Heart right ventricle (tissue), 16 donors: ENCODE results near the gene METAP1. TPM values are rescaled to one million over a fixed set of nuclear protein-coding genes. Genes with fewer than 3 reads are reported as not detected.

Experiments
- ATAC-seq, 8 donors: fragments of 200-7000 bp; cut with Tn5 transposase; one replicate each; pipeline ENCODE4 v1.9.1; 2020; ENCODE audit warnings: mild to moderate bottlenecking in 8 of 8, moderate library complexity in 8 of 8, moderate number of reproducible peaks in 1 of 8
- DNase-seq, 2 donors: peaks; one replicate each; pipeline ENCODE4 v3.0.0-alpha.2; 2020
- H3K27ac ChIP-seq, 10 donors: fragments of 200-600 bp; sonication (generic) in 2 of 10; one replicate each; pipeline versions ENCODE4 v1.5.0 to v1.8.0; 2020 to 2022; ENCODE audit warnings: mild to moderate bottlenecking in 3 of 10
- H3K27me3 ChIP-seq, 7 donors: fragments of 200-600 bp; one replicate each; pipeline ENCODE4 v1.8.0; 2021 to 2022; ENCODE audit warnings: mild to moderate bottlenecking in 2 of 7
- H3K36me3 ChIP-seq, 9 donors: fragments of 200-600 bp; sonication (generic) in 1 of 9; one replicate each; pipeline versions ENCODE4 v1.5.0 to v1.8.0; 2020 to 2022; ENCODE audit warnings: mild to moderate bottlenecking in 2 of 9
- H3K4me1 ChIP-seq, 9 donors: fragments of 200-600 bp; sonication (generic) in 1 of 9; one replicate each; pipeline versions ENCODE4 v1.5.0 to v1.8.0; 2020 to 2022; ENCODE audit warnings: mild to moderate bottlenecking in 4 of 9
- H3K4me3 ChIP-seq, 10 donors: fragments of 200-600 bp; sonication (generic) in 2 of 10; one replicate each; pipeline versions ENCODE4 v1.5.0 to v1.8.0; 2020 to 2022; ENCODE audit warnings: mild to moderate bottlenecking in 7 of 10, moderate library complexity in 2 of 10
- H3K9me3 ChIP-seq, 11 donors: fragments of 200-600 bp in 10 of 11; sonication (generic) in 2 of 11; one replicate each; pipeline versions ENCODE4 v1.5.0 to v1.8.0; 2013 to 2022; ENCODE audit warnings: mild to moderate bottlenecking in 2 of 11, control low read depth in 1 of 11, moderate library complexity in 1 of 11
- WGBS, 2 donors: extraction: QIAGEN DNeasy Blood & Tissue Kit; methylation state at CpG; one replicate each; pipeline ENCODE4 v1.1.7; 2013; ENCODE audit warnings: inconsistent platforms in 1 of 2; 5-methylcytosine and 5-hydroxymethylcytosine counted together
- intact Hi-C, 10 donors: fragments of 100-400 bp; cut with DNase I; formaldehyde crosslinking; loops; one replicate each; pipeline versions ENCODE4 v1.11.1 to v1.14.2; 2022
- polyA plus RNA-seq, 2 donors: library from polyadenylated mRNA; stranded (reverse); fragments of 200-250 nt; gene quantifications; one replicate each; pipeline ENCODE4 v1.2.3, GENCODE V29; 2013
- total RNA-seq, 10 donors: library from RNA; stranded (reverse); fragmentation: NEBNext Ultra II Directional in 3 of 10; extraction: Animal tissue kit (Norgen Biotek cat#: 25700) in 3 of 10; gene quantifications; one replicate each; pipeline versions ENCODE4 v1.2.1 to v1.2.4, GENCODE V29; 2021 to 2023
- TF ChIP-seq, protein P1 (sequence below), 9 donors: fragments of 200-600 bp; sonication (generic) in 2 of 9; IDR thresholded peaks; one replicate each; pipeline versions ENCODE4 v1.5.0 to v1.8.0; 2021 to 2022; ENCODE audit warnings: antibody characterized with exemption in 9 of 9, mild to moderate bottlenecking in 5 of 9, moderate library complexity in 1 of 9
- donor health status: Arrhythmogenic right ventricular cardiomyopathy.
- donor health status: ischemic (EF 13 %, LVEDD 7.1; RV severe dilation, severe dysfunction).
- donor health status: healthy with polysubstance abuse.
- donor health status: DM: no; HTN: yes; CAD: no.
- donor health status: DM: no; HTN: no; CAD: no.
- donor health status: ischemic (EF 25% LVEDD 6.9; RV normal size, moderate dysfunction).
- donor health status: ischemic (EF 25% LVEDD 5.7; RV mildly dilated, moderate dysfunction).
- donor health status: healthy.
- donor health status: DM: yes; HTN: yes; CAD: no.
- donor health status: Ischemic cardiomyopathy.
- donor health status: ischemic (EF 35%, LVEDD 5.7; RV mildly dilated, moderate dysfunction).
- donor health status: nonischemic (EF 11% LVEDD 7.7; RV severe dilation, severe dysfunction).
- donor health status: DM: yes; HTN: yes; CAD: no.
- donor health status: PGD.
- donor health status: ischemic (EF 29% LVEDD 5.4; RV normal size, mild dysfunction).
- donor health status: nonischemic (EF 23%, LVEDD 6.1; RV moderate dilation, normal function).

The METAP1 gene
- total and polyA plus RNA-seq, 12 donors = 37.7 to 79.7 (median 59.8) TPM

DNA sequence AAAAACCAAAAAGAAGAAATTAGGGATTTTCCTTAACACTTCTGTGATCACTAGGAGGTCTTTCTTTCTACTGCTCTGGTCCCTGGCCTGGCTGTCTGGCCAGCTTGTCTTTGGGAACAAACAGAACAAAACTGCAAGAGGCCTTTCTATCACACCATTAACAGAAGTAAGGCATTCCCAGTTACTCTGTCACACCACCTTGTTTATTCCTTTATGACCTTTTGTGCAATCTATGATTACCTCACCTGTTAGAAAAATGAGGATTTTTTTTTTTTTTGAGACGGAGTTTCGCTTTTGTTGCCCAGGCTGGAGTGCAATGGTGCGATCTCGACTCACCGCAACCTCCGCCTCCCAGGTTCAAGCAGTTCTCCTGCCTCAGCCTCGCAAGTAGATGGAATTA is 3.0 kb downstream of the METAP1 start:
- WGBS, 2 donors = 95 to 97% methylated on average over 7 of the region's 7 CpGs
- H3K27ac ChIP-seq = peak overlapping the region in 1 of 10 donors; percentile 95
- TF ChIP-seq, protein P1, sequence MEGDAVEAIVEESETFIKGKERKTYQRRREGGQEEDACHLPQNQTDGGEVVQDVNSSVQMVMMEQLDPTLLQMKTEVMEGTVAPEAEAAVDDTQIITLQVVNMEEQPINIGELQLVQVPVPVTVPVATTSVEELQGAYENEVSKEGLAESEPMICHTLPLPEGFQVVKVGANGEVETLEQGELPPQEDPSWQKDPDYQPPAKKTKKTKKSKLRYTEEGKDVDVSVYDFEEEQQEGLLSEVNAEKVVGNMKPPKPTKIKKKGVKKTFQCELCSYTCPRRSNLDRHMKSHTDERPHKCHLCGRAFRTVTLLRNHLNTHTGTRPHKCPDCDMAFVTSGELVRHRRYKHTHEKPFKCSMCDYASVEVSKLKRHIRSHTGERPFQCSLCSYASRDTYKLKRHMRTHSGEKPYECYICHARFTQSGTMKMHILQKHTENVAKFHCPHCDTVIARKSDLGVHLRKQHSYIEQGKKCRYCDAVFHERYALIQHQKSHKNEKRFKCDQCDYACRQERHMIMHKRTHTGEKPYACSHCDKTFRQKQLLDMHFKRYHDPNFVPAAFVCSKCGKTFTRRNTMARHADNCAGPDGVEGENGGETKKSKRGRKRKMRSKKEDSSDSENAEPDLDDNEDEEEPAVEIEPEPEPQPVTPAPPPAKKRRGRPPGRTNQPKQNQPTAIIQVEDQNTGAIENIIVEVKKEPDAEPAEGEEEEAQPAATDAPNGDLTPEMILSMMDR (IDR thresholded peaks at IDR 0.05) = no peak
- no peak for ATAC-seq
- H3K9me3 ChIP-seq = no peaks in the 10 kb centered on the region
- no peaks in the 10 kb centered on the region for H3K27me3 ChIP-seq
- peaks cover 0 to 45% (median 18%) of the 10 kb centered on the region in 9 donors for H3K4me1 ChIP-seq
- intact Hi-C loops = loop anchor here in 9 of 10 donors (5.0 to 10.0 kb wide), 8 partner anchors 54 to 564 kb away; partner anchors contain the start of genes EIF4E (in 2 of the 9), ADH5 (in 1 of the 9) and TRMT10A (in 1 of the 9)
- no peak overlapping the region for H3K4me3 ChIP-seq
- no peak for DNase-seq
- no peaks in the 10 kb centered on the region for H3K36me3 ChIP-seq

DNA sequence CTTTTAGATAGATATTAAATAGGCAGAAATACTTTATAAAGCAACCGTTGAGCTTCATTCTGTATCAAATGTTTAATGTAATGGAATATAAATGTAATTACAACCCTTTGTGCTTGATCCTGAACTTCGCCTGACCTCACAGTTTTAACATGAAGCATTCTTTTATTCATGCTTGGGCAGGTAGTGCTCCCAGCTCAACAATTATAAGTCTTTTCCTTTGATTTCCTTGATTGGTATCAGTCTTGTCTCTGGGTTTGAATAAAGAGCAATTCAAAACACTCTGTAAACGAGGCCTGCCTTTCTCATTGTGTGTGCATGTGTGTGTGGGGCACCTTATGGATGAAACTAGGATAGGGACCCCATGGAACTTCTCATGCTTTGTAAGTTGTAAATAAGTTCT is 6.8 kb downstream of the METAP1 start:
- WGBS, 2 donors = 57 to 58% methylated on average over 3 of the region's 3 CpGs
- Histone ChIP-seq H3K4me3 (no peak overlapping the region), H3K27me3 (no peaks in the 10 kb centered on the region), H3K36me3 (no peaks in the 10 kb centered on the region), H3K9me3 (no peaks in the 10 kb centered on the region), H3K4me1 (peaks cover 0 to 33% (median 17%) of the 10 kb centered on the region in 9 donors), H3K27ac (peak overlapping the region in 3 of 10 donors; percentile 23 to 51 (median 35))
- TF ChIP-seq, protein P1 (IDR thresholded peaks at IDR 0.05) = no peak
- DNase-seq = no peak
- ATAC-seq = peak in 1 of 8 donors; percentile 16
- intact Hi-C loops = loop anchor here in 1 of 10 donors (10.0 kb wide), 1 partner anchor 53 kb away; no protein-coding TSS in a partner anchor

DNA sequence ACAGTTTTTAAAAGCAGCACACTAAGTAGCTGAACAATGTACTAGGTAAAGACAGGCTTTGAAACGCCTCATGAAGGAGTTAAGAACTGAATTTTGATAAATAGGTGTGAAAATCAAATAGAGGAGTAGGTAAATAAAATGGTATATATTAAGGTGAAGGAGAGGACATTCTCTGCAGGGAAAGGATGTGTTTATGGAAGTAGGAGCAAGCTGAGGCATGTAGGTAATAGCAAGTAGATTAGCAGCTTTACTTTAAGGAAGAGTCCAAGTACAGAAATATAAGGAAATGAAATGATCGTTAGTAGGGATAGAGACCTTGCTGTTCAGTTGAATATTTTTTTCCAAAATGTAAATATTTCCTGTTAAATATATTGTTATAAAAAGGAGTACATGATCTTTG is 12.5 kb downstream of the METAP1 start:
- H3K27ac ChIP-seq = no peak overlapping the region
- peaks cover 0 to 25% (median 14%) of the 10 kb centered on the region in 11 donors for H3K9me3 ChIP-seq
- ATAC-seq (no peak), DNase-seq (no peak)
- no peaks in the 10 kb centered on the region for H3K27me3 ChIP-seq
- H3K4me1 ChIP-seq = peaks cover 0 to 10% (median 1%) of the 10 kb centered on the region in 9 donors
- TF ChIP-seq, protein P1 (IDR thresholded peaks at IDR 0.05) = no peak
- intact Hi-C loops = loop anchor here in 1 of 10 donors (10.0 kb wide), 1 partner anchor 47 kb away; no protein-coding TSS in a partner anchor
- H3K36me3 ChIP-seq = no peaks in the 10 kb centered on the region
- WGBS, 2 donors = 81 to 91% methylated on average over 2 of the region's 2 CpGs
- no peak overlapping the region for H3K4me3 ChIP-seq

DNA sequence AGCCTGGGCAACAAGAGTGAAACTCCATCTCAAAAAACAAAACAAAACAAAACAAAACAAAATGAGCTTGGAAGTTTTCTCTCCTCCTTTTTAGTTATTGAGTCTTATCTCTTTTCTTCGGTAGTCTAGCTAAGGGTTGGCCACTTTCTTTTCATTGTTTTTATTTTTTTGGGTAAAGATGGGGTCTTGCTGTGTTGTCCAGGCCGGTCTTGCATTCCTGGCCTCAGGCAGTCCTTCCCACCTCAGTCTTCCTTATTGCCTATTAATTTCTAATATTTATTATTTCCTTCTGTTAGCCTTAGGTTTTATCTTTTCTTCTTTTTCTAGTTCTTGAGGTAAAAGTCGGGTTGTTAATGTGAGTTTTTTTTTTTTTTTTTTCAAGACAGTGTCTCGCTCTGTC is 16.4 kb downstream of the METAP1 start:
- intact Hi-C loops = loop anchor here in 2 of 10 donors (5.0 kb wide), 1 partner anchor 45 kb away; no protein-coding TSS in a partner anchor
- no peak for ATAC-seq

More for the DNA sequence above, 16.4 kb downstream of the METAP1 start:
- H3K27me3 ChIP-seq = no peaks in the 10 kb centered on the region
- WGBS, 2 donors = 96 to 98% methylated on average over 4 of the region's 4 CpGs
- H3K4me1 ChIP-seq = peaks cover 0 to 28% (median 16%) of the 10 kb centered on the region in 9 donors
- H3K9me3 ChIP-seq = peaks cover 0 to 25% (median 14%) of the 10 kb centered on the region in 11 donors
- H3K4me3 ChIP-seq = no peak overlapping the region
- TF ChIP-seq, protein P1 (IDR thresholded peaks at IDR 0.05) = no peak
- no peak for DNase-seq
- H3K27ac ChIP-seq = peak overlapping the region in 3 of 10 donors; percentile 18 to 89 (median 88)
- no peaks in the 10 kb centered on the region for H3K36me3 ChIP-seq
